ENCODE data around the gene OPRM1. TPM values are rescaled to one million over a fixed set of nuclear protein-coding genes. Genes with fewer than 3 reads are reported as not detected.

Gene OPRM1
- total RNA-seq, 1 donor from 2014 or later, result not detected

DNA sequence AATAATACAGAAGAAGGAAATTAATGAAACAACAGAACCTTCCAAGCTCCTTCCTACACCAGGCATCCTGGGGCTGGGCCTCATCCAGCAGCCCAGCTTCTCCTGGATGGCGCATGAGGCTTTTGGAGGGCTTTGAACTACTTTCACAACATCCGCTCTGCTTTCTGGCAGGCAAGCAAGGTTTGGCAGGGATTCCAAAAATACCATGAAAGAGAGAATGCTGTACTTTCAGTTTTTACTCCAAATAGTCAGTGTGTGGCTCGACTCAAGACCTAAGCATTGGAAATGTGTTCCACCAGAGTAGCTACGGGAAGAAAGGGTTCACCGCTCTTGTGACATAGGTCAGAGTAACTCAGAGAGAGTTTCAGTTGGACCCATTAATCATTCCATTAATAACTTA, 125.4 kb downstream of the OPRM1 start:
- Mint-ChIP-seq H3K36me3 (ENCODE audit: low read depth) (no peaks in the 10 kb centered on the region), H3K27me3 (ENCODE audit: low read depth) (no peaks in the 10 kb centered on the region), H3K4me3 (no peak overlapping the region), H3K4me1 (no peaks in the 10 kb centered on the region), H3K9me3 (peaks cover 4% of the 10 kb centered on the region), H3K27ac (ENCODE audit: unreplicated experiment) (no peak overlapping the region)
- DNase-seq (ENCODE audit: low read depth, low spot score), result no peak
- no peak for TF ChIP-seq CTCF (conservative IDR thresholded peaks at IDR 0.05)

DNA sequence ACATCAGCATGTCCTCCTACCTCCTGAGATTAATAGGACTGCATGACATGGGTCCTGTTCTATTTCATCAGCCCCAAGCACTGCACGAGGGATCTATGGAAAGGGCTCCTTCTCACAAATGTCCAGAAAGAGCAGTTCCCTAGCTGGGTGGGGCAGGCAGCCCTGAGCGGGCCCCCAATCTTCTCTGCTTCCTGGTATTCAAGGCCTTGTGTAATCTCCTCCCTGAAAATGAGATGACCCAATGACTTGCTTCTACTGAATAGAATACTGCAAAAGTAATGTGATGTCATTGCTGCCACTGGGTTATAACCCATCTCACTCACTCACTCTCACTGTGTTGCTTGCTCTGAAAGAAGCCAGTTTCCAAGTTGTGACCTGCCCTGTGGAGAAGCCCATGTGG, 126.4 kb downstream of the OPRM1 start:
- H3K9me3 Mint-ChIP-seq, result no peaks in the 10 kb centered on the region

GRCh38 chr6:154166140-154166539, 127.1 kb downstream of the OPRM1 start:
- Mint-ChIP-seq H3K36me3 (ENCODE audit: low read depth) (no peaks in the 10 kb centered on the region), H3K4me3 (no peak overlapping the region), H3K27ac (ENCODE audit: unreplicated experiment) (no peak overlapping the region), H3K9me3 (no peaks in the 10 kb centered on the region), H3K27me3 (ENCODE audit: low read depth) (no peaks in the 10 kb centered on the region), H3K4me1 (no peaks in the 10 kb centered on the region)
- DNase-seq (ENCODE audit: low read depth, low spot score), result no peak
- TF ChIP-seq CTCF (conservative IDR thresholded peaks at IDR 0.05), result peak; percentile 24

More for the DNA sequence above, 126.4 kb downstream of the OPRM1 start:
- Mint-ChIP-seq H3K4me3 (no peak overlapping the region), H3K36me3 (ENCODE audit: low read depth) (no peaks in the 10 kb centered on the region), H3K27ac (ENCODE audit: unreplicated experiment) (no peak overlapping the region), H3K4me1 (no peaks in the 10 kb centered on the region), H3K27me3 (ENCODE audit: low read depth) (no peaks in the 10 kb centered on the region)
- DNase-seq (ENCODE audit: low read depth, low spot score), result no peak
- TF ChIP-seq CTCF (conservative IDR thresholded peaks at IDR 0.05), result no peak

DNA sequence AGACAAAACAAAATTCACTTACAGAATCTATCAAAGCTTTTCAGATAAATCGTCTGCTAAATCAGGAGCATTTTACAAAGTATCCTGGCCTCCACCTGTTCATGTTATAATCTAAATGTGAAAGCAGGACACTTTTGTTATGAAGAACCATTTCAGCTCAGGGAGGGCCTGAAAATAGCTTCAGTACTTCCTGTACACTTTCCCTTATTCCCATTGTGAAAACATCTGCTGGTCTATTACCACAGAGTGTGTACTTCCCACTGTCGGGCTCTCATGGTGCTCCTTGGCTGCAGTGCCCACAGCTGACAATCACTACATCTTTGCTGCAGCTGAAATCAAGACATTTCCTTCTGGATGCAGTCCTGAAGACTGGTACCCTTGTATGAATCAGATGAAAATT, 128.1 kb downstream of the OPRM1 start:
- Mint-ChIP-seq H3K27me3 (ENCODE audit: low read depth) (no peaks in the 10 kb centered on the region), H3K4me1 (no peaks in the 10 kb centered on the region), H3K4me3 (no peak overlapping the region), H3K9me3 (no peaks in the 10 kb centered on the region), H3K27ac (ENCODE audit: unreplicated experiment) (no peak overlapping the region), H3K36me3 (ENCODE audit: low read depth) (no peaks in the 10 kb centered on the region)
- DNase-seq (ENCODE audit: low read depth, low spot score), result no peak
- TF ChIP-seq CTCF (conservative IDR thresholded peaks at IDR 0.05), result no peak

GRCh38 chr6:154169193-154169847, 130.3 kb downstream of the OPRM1 start:
- H3K4me1 Mint-ChIP-seq, result no peaks in the 10 kb centered on the region
- DNase-seq (ENCODE audit: low read depth, low spot score), result no peak
- no peak for TF ChIP-seq CTCF (conservative IDR thresholded peaks at IDR 0.05)
- H3K27me3 Mint-ChIP-seq (ENCODE audit: low read depth), result no peaks in the 10 kb centered on the region
- H3K9me3 Mint-ChIP-seq, result no peaks in the 10 kb centered on the region
- H3K4me3 Mint-ChIP-seq, result no peak overlapping the region
- no peak overlapping the region for H3K27ac Mint-ChIP-seq (ENCODE audit: unreplicated experiment)
- H3K36me3 Mint-ChIP-seq (ENCODE audit: low read depth), result peaks cover 6% of the 10 kb centered on the region

All from neural crest cell (in vitro differentiated cells).